GM19035 (cell line): ENCODE data around the gene TPRA1.
"Not testable (repeated sequence)": the region's sequence is repeated elsewhere in the genome, so short reads cannot be mapped to it uniquely, and the experiment has no call there.

ENCODE experiments used
- ATAC-seq: cut with Tn5 transposase; IDR thresholded peaks from one replicate; pipeline ENCODE4 v1.9.1; 2021; ENCODE audit not compliant: unreplicated experiment

TPRA1 gene

DNA sequence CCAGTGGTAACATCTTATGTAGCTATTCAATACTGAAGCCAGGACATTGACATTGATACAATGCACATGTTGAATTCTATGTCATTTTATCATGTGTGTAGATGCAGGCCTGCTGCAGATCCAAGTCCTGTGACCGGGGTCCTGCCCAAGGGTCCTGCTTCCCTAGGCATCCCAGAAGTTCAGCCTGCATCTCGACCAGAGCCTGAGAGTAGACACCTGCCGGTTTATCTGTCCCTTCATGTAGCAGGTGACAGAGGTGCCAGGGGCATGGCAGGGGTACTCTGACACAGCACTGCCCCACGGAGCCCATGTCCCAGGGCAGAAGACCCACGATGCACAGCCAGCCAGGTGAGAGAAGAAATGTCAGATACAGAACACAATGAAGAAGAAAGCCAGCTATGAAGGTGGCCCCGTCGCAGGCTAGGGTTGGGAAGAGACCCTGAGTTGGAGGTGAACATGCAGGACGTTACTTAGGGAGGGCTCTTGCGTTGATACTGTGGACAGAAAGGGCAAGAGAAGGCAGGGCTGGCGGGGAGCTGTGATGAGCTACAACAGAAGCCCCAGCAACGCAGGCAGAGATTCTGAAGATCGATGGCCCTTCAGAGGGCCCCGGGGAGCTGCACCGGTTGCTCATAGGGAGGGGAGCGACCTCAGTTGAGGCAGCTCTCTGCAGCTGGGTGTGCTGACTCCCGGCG is 51.0 kb downstream of the TPRA1 start:
- ATAC-seq = no peak

DNA sequence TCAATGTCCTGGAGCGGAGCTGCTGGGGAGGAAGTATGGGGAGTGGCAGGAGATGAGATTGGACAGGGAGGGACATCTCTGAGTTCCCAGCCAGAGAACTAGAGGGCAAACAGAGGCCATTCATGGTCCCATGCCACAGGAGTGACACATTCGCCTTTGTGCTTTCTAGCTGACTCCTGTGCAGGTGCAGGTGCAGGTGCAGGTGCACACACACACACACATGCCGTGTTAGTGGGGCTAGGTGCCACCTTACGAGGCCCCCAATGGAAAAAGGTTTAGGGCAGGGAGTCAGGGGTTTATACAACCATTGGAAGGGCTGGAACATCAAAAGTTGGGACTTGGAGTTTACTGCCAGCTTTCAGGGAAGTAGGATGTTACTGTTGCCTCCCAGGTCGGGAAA is 52.0 kb downstream of the TPRA1 start:
- ATAC-seq = no peak

DNA sequence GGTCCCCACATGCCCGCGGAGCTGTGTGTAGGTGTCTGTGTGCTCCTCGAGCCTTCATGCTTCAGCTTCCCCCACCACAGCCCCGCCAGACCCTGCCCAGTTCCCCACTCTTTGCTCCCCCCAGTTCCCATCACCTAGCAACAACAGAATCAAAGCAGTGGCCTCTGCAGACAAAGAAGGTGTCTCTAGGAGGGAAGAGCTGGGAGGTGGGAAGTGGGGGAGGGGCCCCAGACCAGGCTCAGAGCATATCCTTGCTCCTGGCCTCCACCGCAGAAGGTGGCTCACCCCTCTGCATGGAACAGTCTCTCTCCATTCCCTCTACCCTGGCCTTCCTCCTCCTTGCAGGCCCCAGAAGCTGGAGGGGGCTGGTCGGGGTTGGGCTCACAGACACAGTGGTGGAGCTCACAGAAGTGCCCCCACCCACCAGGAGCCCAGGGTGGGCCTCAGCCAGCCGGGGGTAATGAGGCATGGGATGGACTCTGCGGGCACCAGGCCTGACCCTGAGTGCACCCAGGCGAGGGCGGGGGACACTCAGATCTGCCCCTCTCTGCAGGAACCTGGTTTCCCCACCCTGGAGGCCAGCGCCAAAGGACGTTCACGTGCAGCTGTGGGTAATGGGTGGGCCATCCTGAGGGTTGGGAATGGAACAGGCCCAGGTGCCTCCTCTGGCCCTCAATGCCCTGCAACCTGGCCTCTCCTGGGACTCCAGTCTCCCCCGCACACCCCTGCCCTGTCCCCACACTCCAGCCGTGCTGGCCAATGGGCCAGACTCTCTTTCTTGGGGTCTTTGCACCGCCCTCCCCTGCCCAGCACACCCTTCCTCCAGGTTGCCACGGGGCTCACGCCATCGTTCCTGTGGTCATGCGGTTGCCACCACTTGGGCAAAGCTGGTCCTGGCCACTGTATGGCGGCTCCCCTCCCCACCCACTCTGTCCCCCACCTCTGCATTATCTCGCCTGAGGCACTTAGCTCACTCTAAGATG is 53.4 kb downstream of the TPRA1 start:
- ATAC-seq = no peak

DNA sequence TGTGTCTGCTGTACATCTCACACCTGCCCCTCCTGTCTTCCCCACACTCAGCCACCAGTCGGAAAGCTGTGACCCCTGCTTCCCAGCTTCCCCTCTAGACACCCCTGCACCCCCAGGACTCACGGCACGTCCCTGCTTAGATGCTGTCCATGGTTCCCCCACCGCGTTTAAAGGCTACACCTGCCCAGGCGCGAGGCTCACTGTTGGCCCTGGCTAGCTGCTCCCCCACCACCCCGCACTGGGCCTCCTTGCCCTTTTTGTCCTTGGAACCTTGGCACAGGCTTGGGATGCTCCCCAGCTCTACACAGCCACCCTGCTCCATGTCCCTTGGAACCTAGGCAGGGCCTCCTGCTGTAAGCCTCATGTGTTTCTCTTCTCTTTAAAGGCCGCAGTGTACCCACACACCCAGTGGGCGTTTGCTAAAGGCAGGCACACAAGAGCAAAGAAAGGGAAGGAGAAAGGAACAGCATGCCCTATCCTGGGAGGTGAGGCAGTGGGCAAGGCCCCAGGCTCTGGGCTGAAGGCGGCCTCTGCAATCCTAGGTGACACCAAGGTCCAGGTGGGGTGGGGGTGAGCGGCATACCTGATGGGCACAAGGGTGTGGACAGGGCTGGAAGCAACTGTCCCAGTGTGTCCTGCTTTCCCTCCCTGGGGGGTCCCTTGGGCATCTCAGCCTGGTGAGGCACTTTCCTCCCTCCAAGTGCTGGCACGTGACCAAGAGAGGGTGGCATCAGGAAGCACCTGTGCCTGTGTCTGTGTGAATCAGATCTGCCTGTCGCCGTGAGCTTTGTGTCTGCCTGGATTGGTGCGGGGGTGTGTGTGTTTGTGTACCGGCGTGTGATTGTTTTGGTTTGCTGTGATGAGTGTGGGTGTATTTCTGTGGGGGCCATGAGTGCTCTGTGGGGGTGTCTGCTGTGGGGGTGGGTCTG is 54.4 kb downstream of the TPRA1 start:
- no peak for ATAC-seq

DNA sequence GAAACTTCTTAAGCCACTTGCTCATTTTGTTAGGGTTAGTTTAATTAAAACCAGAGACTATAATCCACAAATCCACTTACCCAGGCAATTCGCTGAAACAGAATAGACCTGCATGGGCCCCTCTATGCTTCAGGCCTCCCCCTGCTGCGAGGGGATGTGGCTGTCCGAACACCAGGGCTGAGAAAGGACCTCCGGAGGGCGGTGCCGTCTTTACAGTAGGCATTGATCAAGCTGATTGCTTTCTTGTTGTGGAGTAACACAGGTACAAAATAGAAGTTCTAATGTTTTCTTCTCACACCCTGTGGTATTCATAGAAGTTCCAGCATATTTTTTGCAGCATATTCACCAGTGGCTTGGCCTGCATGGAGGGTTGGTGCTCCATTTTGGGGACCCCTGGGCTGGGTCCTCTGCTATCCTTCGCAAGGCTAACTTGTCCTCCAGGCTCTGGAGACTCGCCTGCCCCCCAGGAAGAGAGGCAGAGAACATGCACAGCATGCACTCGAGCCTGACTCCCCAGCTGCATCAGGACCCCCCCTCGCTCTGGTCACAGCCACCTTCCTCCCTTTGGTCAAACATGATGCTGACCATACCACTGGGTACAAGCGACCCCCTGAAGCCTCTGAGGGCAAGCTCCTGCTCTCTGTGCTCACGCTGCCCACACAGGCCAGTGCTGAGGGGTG is 55.3 kb downstream of the TPRA1 start:
- no peak for ATAC-seq

DNA sequence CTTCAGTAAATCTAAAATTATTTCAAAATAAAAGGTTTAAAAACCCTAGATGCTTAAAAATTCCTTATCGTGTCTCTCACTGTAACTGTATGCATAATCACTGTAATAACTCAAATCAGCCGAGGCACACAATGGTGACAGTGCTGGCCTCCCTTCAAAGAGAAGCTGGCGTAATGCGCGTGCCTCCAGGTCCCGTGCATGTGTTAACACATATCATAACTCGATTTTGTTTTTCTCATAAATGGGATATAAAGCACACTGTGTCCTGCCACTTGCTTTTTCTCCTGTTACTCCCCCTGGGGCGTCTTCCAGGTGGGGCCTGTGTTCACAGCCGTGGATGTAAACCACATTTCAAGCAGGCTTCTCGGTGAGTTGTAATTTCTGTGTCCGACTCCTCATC is 56.0 kb downstream of the TPRA1 start:
- no peak for ATAC-seq

DNA sequence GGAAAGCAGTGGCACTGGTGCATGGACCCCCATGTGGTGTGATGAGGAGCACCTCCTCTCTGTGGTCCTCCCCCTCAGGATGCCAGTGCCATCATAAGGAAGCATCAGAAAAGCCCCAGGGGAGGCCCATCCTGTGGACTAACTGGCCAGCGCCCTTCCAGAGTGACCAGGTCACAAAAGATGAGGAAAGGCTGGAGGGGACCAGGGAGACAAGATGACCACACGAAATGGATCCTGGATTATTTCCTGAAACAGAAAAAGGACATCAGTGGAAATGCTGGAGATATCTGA is 56.4 kb downstream of the TPRA1 start:
- ATAC-seq = no peak

DNA sequence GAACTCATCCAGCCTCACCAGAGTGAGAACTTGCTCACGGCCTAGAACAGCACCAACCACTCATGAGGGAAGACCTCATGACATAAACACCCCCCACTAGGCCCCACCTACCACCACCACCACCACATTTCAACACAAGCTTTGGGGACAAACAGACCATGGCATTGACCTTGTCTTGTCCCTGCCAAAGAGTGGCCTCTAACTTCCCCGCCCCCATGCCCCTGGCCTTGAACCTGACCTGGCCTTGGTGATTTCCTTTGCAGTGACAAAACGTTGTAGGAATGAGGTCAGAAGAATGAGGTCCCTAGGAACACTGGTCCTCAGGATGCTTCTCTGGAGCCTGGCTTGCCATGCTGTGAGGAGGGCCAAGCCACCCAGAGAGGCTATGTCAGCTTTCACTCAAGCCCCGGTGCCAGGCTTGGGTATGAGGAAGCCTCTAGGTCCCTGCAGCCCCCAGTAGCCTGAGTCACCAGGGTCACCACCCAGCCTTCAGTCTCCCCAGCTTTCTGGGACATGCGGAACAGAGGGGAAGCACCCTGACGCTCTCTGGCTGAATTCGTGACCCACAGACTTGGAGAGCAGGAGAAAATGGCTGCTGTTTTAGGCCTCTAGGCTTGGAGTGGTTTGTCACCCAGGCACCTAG is 57.9 kb downstream of the TPRA1 start:
- no peak for ATAC-seq

DNA sequence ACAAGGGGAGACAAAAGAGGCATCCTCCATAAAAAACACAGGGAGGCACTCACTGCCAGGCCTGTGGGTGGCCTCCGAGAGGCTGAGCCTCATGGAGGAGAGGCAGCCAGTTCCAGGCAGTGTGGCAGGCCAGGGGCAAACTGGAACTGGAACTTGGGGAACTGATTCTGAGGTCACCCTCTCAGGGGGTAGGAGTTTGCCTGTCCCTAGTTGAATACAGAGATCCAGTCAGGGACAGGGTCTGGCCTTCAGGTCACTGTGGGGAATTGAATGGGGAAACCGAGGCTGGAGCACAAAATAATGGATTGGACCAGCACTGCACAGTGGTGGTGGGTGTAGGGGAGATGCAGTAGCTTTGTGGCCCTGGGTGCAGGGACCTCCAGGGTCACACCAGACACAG is 58.7 kb downstream of the TPRA1 start:
- no peak for ATAC-seq

DNA sequence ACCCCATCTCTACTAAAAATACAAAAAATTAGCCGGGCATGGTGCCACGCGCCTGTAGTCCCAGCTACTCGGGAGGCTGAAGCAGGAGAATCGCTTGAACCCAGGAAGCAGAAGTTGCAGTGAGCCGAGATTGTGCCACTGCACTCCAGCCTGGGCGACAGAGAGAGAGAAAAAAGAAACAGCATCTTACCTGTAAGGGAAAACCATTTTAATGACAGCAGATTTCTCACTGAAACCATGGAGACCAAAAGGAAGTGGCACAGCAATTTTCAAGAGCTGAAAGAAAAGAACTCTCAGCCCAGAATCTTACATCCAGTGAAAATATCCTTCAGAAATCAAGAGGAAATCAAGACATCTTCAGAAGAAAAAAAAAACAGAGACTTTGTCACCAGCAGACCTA is 59.7 kb downstream of the TPRA1 start:
- not testable (repeated sequence) for ATAC-seq

DNA sequence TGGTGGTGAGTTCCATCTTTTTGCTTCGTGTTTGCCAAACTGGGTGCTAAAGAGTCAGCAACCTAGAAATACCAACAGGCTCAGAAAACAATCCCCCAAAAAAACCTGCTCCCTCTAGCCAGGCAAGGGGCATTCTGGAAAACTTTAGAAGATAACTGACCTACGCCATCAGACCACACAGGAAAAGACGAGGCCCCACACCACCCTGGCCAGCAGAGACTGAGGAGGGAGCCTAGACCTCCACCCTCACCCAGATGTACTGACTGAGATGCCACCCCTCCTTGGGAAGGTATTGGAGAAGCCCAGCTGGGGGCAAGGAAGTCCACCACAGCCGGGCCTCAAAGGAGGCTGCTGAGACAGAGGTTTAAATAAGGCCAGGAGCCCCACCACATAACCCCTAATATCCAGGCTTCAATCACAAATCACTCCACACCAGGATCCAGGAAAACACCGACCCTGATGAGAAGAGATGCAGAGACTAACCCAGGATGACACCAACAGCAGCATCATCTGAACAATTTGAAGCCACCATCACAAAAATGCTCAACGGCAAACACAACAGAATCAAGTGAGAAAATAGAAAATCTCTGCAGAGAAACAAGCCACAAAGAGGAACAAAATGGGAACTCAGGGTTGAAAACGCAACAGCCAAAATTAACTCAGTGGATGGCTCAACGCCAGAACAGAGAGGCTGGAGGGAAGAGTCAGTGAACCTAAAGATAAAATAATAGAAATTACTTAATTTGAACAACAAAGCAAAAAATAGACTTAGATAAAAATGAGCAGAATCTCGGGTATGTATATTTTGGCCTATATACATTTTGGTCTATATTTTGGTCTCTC is 61.0 kb downstream of the TPRA1 start:
- ATAC-seq = no peak

DNA sequence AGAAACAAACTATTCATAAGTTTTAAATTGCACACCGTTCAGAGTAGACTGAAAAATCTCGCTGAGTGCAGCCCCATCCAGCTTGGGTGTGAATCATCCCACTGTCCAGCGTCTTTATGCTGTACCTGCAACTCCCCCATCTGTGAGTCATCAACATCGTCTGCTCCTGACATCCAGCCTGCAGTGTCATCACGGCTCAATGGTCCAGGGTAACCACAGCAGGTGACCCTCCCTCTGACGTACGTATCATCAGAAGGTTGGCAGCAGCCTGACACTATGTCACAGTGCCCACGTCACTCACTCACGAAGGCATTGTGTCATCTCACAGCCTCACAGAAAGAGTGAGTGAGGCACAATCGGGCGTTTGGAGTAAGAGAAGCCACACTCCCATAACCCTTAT is 65.2 kb downstream of the TPRA1 start:
- no peak for ATAC-seq

DNA sequence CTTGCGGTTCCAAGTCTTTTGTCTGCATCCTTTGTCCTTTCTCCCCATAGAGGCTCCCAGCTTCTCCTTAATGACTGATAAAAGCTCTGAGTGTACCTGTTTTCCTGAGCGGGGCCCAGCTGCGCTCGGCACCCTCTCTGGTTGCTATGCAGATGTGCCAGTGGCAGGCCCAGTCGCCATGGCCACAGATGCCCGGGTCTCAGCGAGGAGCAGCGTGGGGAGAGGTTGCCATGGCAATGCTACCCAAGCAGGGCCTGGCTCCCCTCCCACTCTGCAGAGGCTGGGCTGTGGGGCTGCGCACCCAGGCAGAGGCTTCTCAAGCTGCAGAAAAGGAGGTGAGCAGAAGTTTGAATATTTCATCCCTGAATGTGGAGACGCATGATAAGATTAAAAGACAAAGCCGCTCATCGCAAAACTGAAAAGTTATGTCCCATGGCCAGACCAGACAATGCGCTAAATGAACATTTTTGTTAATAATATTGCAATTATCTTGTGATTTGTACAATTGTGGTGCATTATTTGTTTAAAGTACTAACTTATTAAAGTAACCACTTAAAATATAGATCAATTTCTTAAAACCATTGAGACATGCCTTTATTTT is 66.1 kb downstream of the TPRA1 start:
- no peak for ATAC-seq
